HG02759 (cell line): ENCODE measurements around the gene KIF1A.

Experiments
- ATAC-seq: cut with Tn5 transposase; IDR thresholded peaks from one replicate; pipeline ENCODE4 v1.9.1; 2021; ENCODE audit warnings: mild to moderate bottlenecking, moderate library complexity; ENCODE audit not compliant: unreplicated experiment

The KIF1A gene

DNA sequence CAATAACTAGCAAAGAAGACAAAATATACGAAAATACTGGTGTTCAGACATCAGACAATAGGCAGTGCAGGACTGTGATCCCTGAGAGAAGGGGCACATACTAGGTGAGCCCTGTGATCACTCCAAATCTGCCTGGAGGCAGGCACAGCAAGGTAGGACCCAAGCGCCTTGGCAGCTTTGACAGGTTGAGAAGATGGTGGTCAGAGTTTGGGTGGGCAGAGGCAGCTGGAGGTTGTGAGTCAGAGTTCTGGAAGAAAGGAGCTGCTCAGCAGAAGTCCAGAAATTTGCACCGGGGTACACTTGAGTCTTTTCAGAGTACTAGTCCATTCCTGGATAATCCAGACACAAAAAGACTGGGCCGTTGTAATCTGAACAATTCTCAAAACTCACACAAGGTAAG, 14.0 kb downstream of the KIF1A start:
- ATAC-seq, result no peak

GRCh38 chr2:240803191-240803590, 16.8 kb downstream of the KIF1A start:
- ATAC-seq, result no peak

GRCh38 chr2:240799033-240799820, 20.8 kb downstream of the KIF1A start:
- ATAC-seq, result no peak

- no peak for ATAC-seq
Observed at GRCh38 chr2:240798327-240798905, 21.6 kb downstream of the KIF1A start.

- no peak for ATAC-seq
Observed at GRCh38 chr2:240797914-240798313, 22.1 kb downstream of the KIF1A start.

DNA sequence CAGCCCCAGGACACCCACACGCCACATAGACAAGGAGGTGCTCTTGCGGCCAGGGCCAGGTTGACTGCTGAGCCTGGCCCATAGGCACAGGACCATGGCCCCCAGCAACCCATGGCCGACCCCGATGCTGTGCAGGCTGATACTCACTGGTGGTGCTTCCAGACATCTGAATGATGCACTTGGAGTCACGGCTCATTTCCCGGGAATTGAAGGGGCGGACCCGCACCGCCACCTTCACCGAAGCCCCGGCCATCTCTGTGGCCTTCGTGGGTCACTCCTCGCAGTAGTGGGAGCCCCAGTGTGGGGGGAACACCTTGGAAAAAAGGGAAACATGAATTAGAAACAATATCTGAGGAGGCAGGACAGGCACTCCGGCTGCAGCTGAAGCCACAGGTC, 22.5 kb downstream of the KIF1A start:
- ATAC-seq, result no peak

DNA sequence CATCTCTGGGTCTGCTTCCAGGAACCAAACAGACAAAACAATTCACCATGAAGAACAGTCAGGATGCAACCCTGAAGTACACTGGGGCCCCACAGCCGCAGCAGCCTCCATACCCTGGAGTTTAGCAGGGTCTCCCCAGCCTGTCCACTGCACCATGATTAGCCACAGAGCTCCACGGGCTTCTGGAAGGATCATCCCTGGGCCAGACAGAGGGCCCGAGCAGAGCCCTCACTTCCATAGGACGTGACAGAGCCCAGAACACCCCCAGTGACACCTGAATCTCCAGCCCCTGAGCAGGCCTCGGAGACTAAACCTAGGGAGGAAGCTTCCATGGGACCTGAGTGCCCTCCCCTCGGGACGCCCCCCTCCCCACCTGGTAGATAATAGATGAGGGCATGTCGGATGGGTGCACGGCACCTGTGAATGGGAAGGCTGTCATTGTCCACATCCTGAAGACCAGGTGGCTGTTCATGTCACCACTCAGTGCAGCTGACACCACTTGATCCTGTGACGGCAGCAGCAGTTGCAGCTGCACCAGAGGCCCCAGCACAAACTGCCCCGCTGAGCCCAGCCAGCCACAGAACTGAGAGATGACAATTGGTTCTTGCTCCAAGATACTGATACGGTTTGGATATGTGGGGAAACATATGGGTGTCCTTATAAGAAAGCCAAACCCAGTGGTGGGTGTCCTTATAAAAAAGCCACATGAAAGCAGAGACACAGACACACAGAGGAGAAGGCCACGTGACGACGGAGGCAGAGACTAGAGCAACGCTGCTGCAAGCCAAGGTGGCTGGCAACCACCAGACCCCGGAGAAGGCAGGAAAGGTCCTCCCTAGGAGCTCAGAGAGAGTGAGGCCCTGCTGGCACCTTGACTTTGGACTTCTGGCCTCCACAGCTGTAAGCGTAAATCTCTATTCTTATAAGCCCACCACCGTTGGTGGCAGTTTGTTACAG, 23.2 kb downstream of the KIF1A start:
- ATAC-seq, result no peak

GRCh38 chr2:240795916-240796510, 24.0 kb downstream of the KIF1A start:
- ATAC-seq, result no peak

GRCh38 chr2:240795454-240795853, 24.6 kb downstream of the KIF1A start:
- no peak for ATAC-seq

- ATAC-seq, result no peak
Observed at GRCh38 chr2:240794178-240794721, 25.8 kb downstream of the KIF1A start.

- no peak for ATAC-seq
Observed at GRCh38 chr2:240793313-240794177, 26.5 kb downstream of the KIF1A start.

- no peak for ATAC-seq
Observed at GRCh38 chr2:240792629-240793312, 27.2 kb downstream of the KIF1A start.

GRCh38 chr2:240791821-240792628, 28.0 kb downstream of the KIF1A start:
- no peak for ATAC-seq

DNA sequence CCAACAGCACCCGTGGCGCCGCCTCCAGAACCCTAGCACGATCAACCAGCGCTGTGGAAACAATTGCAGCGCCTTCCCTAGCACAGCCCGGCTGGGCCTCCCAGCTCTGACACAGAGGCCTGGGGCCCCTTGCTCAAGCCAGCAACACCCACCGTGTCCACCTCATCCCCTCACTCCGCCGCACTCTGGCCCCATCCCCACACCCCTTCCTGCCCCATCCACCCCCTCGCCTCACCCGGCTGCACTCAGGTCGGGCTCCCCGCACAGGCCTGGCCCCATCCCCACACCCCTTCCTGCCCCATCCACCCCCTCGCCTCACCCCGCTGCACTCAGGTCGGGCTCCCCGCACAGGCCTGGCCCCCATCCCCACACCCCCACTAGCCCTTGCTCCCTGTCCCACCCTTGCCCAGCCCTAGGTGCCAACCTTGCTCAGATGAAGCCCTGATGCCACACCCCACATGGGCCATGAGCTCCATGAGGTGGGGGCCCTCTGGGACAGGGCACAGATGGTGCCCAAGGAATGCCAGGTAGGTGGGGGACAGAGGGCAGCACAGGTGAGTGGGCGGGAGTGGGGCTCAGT, 28.7 kb downstream of the KIF1A start:
- no peak for ATAC-seq

- no peak for ATAC-seq
Observed at GRCh38 chr2:240790370-240791220, 29.4 kb downstream of the KIF1A start.

DNA sequence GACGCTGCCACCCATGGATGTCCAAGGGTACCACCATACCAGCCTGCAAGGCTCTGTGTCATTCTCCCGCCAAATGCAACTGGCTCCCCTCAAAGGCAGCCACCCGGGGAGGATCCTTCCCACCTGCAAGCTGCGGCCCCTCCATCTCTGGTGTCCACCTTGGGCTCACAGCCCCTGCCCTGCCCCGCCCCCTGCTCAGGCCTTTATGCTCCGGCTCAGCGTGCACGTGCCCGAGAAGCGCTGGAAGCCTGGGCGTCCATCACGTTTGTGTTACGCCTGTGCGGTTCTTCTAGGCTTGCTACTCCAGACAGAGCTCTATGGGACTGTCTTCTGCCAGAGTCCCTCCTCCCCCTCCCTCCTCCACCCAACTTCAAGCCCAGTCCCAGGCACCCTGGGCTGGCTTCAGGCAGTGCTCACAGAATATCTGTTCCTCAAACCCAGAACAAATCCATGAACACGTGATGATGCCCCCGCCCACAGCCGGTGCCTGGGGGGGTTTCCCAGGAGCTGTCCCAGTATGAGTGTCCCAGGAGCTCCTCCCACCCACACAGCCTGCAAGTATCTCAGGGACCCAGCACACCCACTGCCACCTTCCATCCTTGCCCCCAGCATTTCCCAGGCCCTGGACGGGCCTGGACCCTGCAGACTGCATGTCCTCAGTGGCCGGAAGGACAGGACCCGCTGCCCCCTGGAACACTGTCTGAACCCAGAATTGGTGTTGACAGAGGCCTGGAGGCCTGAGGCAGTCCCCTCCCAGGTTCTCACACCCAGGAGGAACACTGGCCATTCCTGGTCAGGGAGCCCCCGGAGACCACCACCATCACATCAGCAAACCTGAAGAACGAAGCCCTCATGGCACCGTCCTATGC, 30.3 kb downstream of the KIF1A start:
- ATAC-seq, result no peak
